Activated T-cell treated with anti-CD3 and anti-CD28 coated beads for 24 hours (primary cell): ENCODE measurements around the gene CREB5.
"Not testable (repeated sequence)": the region's sequence is repeated elsewhere in the genome, so short reads cannot be mapped to it uniquely, and the experiment has no call there.

Source experiments
- DNase-seq: peaks from one replicate; pipeline ENCODE4 v3.0.0-alpha.2; 2020; ENCODE audit warnings: low read depth

CREB5 gene

GRCh38 chr7:28784171-28784902 lies 372.0 kb downstream of the CREB5 start:
- DNase-seq: no peak

DNA sequence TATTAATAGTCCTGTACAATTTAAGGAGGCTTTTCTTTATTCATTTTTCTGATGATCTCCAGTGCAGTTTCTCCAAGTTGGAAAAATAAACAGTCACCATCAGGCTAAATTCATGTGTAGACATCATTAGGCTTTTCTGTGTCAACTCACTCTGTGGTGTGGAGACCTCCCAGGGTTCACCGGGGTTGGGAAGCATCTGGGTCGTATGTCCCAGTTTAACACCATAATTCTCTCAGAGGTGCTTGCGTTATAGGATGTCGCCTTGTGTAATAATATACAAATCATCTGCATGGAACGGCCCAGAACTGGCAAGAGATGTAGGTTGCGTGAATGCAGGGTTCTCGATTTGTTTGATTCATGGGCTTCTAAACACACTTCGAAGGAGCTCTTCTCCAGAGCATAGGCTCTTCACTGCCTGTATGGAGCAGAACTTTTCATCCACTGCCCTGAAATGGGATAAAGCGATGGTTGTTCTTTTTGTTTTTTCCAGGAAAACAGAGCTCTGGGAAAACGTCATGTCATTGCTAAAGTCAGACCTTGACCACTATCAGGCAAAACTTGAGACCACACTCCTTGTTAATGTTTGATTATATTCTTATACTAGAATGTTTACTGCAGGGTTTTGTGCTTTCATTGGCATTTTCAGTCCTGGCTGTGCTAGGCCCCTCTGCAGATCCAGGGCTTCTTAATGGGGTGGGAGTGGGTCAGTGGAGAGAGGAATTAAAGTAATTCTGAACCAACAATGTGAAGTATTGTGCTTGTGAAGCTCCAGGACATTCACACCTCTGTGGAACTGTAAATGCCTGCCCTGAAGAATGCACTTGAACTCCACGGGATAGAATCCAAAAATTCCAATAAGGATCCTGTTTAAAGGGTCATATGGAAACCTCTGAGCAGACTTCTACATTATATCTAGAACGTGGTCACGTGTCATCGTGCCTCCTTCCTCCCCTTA lies 373.0 kb downstream of the CREB5 start:
- DNase-seq: no peak

DNA sequence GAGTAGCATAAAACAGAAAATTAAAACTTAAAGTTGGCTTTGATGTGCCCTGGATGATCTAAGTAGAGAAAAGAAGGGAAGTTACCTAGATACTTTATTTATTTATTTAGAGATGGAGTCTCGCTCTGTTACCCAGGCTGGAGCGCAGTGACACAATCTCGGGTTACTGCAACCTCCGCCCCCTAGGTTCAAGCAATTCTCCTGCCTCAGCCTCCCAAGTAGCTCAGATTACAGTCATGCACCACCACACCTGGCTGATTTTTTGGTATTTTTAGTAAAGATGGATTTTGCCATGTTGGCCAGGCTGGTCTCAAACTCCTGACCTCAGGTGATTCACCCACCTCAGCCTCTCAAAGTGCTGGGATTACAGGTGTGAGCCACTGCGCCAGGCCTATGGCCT lies 373.8 kb downstream of the CREB5 start:
- not testable (repeated sequence) for DNase-seq

GRCh38 chr7:28787106-28787505 lies 374.8 kb downstream of the CREB5 start:
- DNase-seq: no peak

DNA sequence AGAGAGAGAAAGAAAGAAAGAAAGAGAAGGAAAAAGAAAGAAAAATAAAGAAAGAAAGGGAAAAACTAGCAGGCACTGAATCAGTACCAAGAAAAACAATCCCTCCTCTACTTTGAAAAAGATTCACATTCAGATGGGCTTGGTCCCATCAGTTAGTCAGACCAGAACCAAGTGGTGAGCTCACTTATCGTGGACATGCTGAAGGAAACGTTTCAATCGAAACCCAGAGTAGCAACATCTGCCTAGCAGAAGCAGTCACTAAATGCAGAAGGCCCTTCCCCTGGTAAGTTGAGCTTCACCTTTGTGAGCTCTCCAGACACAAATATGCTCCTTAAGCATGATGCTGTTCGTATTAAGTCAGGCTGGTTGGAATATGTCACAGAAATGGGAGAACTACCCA lies 378.1 kb downstream of the CREB5 start:
- DNase-seq: no peak

DNA sequence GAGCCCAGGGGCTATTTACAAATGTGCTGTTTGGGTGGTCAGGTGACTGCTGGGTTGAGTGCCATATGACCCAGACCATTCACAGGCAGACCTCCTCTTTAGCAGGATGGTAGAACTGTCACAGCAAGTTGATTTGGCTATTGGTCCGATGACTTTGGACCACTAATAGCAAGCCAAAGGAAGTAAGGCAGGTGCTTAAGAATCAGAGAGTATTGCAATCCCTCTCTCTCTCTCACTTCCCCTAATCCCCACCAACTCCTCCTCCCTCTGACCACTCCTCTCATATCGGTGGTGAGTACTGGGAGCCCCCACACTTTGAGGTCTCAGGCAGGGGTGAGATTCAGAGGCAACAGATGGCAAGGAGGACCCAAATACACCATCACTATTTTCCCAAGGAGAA lies 380.5 kb downstream of the CREB5 start:
- DNase-seq: no peak

GRCh38 chr7:28793381-28794085 lies 381.2 kb downstream of the CREB5 start:
- no peak for DNase-seq

GRCh38 chr7:28798274-28798673 lies 386.0 kb downstream of the CREB5 start:
- DNase-seq: no peak

DNA sequence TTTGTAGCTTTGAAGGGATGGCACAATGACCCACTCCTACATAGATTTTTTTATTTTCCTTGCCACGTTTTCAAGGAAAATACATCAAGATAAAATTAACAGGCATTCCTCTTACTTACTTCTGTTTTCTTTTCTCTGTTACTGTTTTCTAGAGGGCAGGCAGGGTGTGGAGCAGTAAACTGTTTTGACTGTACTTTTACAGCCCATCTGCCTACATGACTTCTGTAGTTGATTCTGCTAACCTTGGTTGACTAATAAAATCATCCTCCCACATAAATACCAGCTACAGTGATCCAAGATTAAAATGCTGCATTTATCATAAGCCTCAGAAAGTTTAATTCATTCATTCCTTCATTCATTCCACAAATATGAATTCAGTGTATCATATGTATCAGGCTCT lies 387.3 kb downstream of the CREB5 start:
- no peak for DNase-seq

- no peak for DNase-seq
Observed at GRCh38 chr7:28800150-28800549, 387.8 kb downstream of the CREB5 start.

DNA sequence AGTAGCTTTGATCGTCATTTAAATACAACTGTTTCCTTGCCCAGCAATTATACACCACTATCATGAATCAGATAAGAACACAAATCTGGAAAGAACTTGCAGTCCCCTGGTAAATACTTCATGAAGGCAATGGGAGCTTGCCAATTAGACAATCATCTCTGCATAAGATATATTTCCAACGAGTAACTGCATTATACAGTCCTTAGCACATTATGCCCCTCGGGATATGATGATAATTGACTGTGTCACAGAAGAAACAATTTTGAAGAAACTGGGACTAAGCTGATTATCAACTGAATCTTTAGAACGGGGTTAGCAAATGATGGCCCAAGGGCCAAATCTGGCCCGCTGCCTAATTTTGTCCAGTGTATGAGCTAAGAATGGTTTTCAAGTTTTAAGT lies 390.1 kb downstream of the CREB5 start:
- DNase-seq: no peak

DNA sequence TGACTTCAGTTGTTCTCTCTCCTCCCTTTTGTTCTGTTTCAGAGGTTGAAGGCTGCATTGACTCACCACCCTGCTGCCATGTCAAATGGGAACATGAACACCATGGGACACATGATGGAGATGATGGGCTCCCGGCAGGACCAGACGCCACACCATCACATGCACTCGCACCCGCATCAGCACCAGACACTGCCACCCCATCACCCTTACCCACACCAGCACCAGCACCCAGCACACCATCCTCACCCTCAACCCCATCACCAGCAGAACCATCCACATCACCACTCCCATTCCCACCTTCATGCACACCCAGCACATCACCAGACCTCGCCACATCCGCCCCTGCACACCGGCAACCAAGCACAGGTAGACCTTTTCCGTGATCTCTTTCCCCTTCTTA lies 391.8 kb downstream of the CREB5 start:
- DNase-seq: no peak

DNA sequence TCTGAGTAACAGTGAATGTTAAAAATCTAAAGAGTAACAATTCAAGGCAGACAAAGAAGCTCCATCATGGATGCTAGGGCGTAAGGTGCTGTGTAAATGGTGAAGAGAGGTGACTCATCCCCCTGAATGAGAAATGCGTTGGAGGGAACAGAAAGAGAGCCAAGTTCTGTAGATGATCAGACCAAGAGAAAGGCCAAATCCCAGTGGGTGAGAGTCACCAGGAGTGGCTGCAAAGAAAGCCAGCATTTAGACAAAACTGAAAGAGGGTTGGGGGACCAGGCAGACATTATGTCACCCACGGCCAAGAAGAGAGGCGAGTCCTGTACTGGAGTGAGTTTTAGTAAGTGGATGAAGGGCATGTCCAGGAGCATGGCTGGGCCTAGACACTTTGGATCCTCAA lies 392.7 kb downstream of the CREB5 start:
- no peak for DNase-seq

DNA sequence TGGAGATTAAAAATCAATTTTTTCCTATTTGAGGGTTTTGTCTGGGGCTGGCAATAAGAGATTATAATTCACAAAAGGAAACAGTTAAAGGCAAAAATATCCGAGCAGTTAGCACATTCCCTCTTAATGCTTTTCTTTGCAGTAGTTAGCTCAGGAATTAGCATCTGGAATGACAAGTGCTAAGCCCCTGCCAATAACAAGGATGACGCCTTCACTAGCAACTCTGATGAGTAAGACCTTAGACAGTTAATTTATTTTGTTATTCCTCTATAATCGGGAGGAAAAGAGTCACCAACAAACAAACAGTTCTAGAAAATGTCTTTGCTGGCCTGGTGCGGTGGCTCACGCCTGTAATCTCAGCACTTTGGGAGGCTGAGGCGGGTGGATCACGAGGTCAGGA lies 394.5 kb downstream of the CREB5 start:
- DNase-seq: no peak

- no peak for DNase-seq
Observed at GRCh38 chr7:28807396-28807994, 395.2 kb downstream of the CREB5 start.

DNA sequence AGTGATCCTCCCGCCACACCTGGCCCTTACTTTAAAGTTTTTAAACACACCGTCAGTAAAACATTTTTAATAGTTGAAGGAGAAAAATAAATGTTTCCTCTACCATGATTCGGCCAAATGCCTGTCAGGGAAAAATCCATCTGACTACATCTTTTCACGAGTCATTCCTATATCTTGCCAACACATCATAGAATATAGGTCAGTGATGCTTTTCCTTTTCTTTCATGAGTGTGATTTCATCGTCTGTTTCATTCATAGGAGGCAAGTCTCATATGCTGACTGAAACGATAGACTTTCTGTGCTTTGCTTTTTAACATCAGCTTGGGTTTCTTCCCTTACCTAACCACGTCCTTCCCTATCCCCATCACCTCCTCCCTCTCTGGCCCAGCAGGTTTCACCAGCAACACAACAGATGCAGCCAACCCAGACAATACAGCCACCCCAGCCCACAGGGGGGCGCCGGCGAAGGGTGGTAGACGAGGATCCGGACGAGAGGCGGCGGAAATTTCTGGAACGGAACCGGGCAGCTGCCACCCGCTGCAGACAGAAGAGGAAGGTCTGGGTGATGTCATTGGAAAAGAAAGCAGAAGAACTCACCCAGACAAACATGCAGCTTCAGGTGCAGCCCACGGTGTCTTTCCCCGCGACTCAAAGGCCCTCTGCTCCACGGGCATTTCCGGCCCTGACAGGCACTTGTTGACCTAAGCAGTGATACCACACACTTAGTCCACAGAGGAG lies 396.6 kb downstream of the CREB5 start:
- no peak for DNase-seq

DNA sequence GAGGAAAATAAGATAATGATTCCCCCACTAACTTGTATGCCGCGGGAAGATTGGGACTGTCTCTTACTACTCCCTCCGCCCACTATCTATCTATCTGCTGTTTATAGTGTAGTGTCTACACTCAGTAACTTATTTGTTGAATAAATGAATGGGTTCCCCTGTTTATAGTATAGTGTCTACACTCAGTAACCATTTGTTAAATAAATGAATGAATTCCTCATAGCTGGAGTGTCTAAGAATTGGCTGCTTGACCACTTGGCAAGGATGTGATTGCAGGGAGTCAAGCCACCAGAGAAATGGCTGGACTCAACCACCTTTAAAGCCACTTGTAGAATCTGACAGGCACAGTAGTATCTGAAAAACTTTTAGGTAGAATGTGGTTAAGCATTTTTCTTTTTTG lies 398.7 kb downstream of the CREB5 start:
- no peak for DNase-seq

GRCh38 chr7:28811701-28812430 lies 399.5 kb downstream of the CREB5 start:
- DNase-seq: no peak

DNA sequence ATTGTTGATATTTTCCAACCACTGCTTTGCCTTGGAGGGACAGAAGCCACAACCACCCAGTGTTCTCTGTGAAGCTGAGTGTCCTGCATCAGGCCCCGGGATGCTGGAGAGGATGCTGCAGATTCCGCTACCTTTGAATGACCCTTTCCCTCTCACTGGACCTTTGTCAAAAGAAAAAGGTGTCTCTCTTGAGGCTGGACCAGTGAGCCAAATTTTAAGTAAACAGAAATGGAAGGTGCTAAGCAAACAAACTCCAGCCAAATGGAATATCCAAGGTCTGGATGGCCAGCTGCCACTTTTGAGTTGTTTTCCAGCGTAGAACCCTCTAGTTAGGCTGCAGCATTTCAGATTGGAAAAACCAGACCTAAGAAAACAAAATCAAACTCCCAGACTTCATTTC lies 400.3 kb downstream of the CREB5 start:
- no peak for DNase-seq

DNA sequence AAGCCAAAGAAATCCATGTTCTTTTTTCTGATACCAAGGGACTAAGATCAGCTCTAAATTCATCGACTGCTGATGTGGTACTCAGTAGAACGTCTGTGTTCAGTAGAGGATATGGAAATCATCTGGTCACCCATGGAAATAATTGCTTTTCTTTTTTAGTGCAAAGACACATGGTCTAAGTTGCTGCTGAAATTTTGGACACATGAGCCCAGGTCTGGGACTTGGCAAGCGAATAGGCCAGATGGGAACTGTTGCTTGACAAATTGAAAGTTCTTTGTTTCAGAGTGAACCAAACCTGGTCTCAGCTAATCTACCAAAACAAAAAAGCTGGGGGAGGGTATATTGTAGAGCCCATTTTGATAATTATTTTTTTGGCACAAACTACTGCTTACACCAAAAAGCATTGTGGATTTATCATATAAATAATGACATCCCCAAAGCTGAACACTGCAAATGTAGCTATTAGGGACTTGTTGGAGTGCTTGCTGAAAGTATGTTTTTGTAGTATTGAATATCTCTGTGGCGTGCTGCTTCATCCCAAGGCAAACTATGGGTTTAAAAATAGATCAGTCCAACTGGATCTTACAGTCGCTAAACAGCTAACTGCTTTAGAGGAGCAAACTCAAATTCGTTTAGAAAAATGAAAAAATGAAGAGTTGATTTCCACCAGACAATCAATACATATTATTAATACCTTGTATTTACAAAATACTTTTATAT lies 401.1 kb downstream of the CREB5 start:
- DNase-seq: no peak
